ENCODE data around the gene FARSA.
A peak's percentile ranks its signal among the peaks of the same experiment; 100 is the strongest.
"Not testable (repeated sequence)": the region's sequence is repeated elsewhere in the genome, so short reads cannot be mapped to it uniquely, and the experiment has no call there.

The FARSA gene

GRCh38 chr19:12933287-12934072 lies at the start of gene FARSA:
TSS of gene FARSA (minus strand) at chr19:12933711. CDS start at chr19:12933696, 15 bp downstream.
- peak within 1 kb of the TSS; percentile 85 for H3K4me3 ChIP-seq (ENCODE audit: low read length)
- no peak for TF ChIP-seq ZNF274 (IDR thresholded peaks at IDR 0.05; ENCODE audit: low read depth, low read length)

GRCh38 chr19:12983091-12983490 lies 49.6 kb upstream of the FARSA start:
- TF ChIP-seq ZNF274 (IDR thresholded peaks at IDR 0.05; ENCODE audit: low read depth, low read length): no peak
- no peak overlapping the region; the same call in 1 of the 2 replicates for H3K4me3 ChIP-seq (ENCODE audit: low read length)

GRCh38 chr19:12982648-12983047 lies 49.1 kb upstream of the FARSA start:
- no peak for TF ChIP-seq ZNF274 (IDR thresholded peaks at IDR 0.05; ENCODE audit: low read depth, low read length)
- H3K4me3 ChIP-seq (ENCODE audit: low read length): no peak overlapping the region

- no peak overlapping the region for H3K4me3 ChIP-seq (ENCODE audit: low read length)
- no peak for TF ChIP-seq ZNF274 (IDR thresholded peaks at IDR 0.05; ENCODE audit: low read depth, low read length)
Observed at GRCh38 chr19:12979974-12980373, 46.5 kb upstream of the FARSA start.

- H3K4me3 ChIP-seq (ENCODE audit: low read length): not testable (repeated sequence)
Observed at GRCh38 chr19:12976109-12976508, 42.6 kb upstream of the FARSA start.

- H3K4me3 ChIP-seq (ENCODE audit: low read length): no peak overlapping the region
- TF ChIP-seq ZNF274 (IDR thresholded peaks at IDR 0.05; ENCODE audit: low read depth, low read length): no peak
Observed at GRCh38 chr19:12975221-12975741, 41.8 kb upstream of the FARSA start.

- no peak overlapping the region for H3K4me3 ChIP-seq (ENCODE audit: low read length)
- no peak for TF ChIP-seq ZNF274 (IDR thresholded peaks at IDR 0.05; ENCODE audit: low read depth, low read length)
Observed at GRCh38 chr19:12974301-12975220, 41.0 kb upstream of the FARSA start.

GRCh38 chr19:12973236-12973635 lies 39.7 kb upstream of the FARSA start:
- TF ChIP-seq ZNF274 (IDR thresholded peaks at IDR 0.05; ENCODE audit: low read depth, low read length): no peak
- no peak overlapping the region for H3K4me3 ChIP-seq (ENCODE audit: low read length)

GRCh38 chr19:12970070-12970820 lies 36.7 kb upstream of the FARSA start:
- TF ChIP-seq ZNF274 (IDR thresholded peaks at IDR 0.05; ENCODE audit: low read depth, low read length): no peak

GRCh38 chr19:12969292-12969988 lies 35.9 kb upstream of the FARSA start, which contains the start of gene DAND5:
TSS of gene DAND5 (plus strand) at chr19:12969576. CDS start at chr19:12969661, 85 bp downstream.
- no peak within 1 kb of the TSS for H3K4me3 ChIP-seq (ENCODE audit: low read length)
- no peak for TF ChIP-seq ZNF274 (IDR thresholded peaks at IDR 0.05; ENCODE audit: low read depth, low read length)

More at GRCh38 chr19:12970070-12970820, 36.7 kb upstream of the FARSA start:
- H3K4me3 ChIP-seq (ENCODE audit: low read length): no peak overlapping the region

- no peak for TF ChIP-seq ZNF274 (IDR thresholded peaks at IDR 0.05; ENCODE audit: low read depth, low read length)
- H3K4me3 ChIP-seq (ENCODE audit: low read length): no peak overlapping the region
Observed at GRCh38 chr19:12967907-12968306, 34.4 kb upstream of the FARSA start.

GRCh38 chr19:12965812-12966135 lies 32.3 kb upstream of the FARSA start:
- no peak for TF ChIP-seq ZNF274 (IDR thresholded peaks at IDR 0.05; ENCODE audit: low read depth, low read length)
- no peak overlapping the region for H3K4me3 ChIP-seq (ENCODE audit: low read length)

Data from GM08714 (cell line).